Measurements from ENCODE around the gene TMBIM1. TPM values are rescaled to one million over a fixed set of nuclear protein-coding genes. Genes with fewer than 3 reads are reported as not detected.

The TMBIM1 gene
- polyA plus RNA-seq, 3 donors, result 101 to 139 (median 129) TPM

DNA sequence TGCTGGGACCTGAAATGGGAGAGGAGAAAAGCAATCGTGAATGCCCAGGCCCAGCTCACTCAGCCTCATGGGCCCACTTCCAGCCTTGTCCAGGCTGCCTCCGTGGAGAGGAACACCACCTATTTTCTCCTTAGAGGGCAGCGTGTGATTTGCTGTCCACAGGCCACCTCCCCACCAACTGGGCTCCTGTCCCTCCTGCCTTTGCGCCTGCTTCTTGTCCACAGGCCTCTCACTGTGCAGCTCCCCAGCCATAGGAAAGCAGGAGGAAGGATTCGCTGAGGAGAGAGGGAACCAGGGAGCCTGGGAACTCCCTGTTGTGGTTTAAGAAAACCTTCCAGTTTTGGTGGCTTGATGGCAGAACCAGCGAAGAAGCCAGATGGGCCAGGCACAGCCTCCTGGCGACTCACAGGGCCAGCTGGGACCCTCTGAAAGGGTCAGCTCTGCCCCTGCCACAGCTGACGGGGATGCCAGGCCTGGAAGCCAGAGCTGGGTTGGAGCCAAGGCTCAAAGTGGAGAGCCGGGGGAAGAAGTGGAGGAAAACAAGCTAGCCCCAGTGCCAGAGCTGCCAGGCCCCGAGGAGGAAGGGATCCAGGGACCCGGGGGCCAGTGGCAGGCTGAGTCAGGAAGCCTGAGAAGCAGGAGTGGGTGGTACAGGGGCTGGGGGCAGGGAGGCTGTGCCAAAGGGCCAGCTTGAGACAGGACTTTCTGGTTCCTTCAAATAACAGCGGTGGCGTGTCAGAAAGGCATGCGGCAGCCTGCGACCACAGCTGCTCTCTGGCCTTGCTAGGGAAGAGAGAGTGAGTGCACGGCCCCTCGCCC is 9.9 kb downstream of the TMBIM1 start:
- no peaks in the 10 kb centered on the region for H3K9me3 ChIP-seq (replicated peaks in 1 of 2; ENCODE audit: control insufficient read depth in 1 of 2, insufficient read depth in 1 of 2, low read length in 2 of 2)
- Mint-ChIP-seq H3K4me3 (no peak overlapping the region), H3K36me3 (peaks cover 58 to 87% of the 10 kb centered on the region in 2 donors), H3K27ac (peak overlapping the region in 3 of 7 donors; percentile 25 to 43 (median 43)), H3K9me3 (peaks cover 0 to 2% (median 0%) of the 10 kb centered on the region in 7 donors), H3K4me1 (peaks cover 32% of the 10 kb centered on the region), H3K27me3 (ENCODE audit: low read depth in 3 of 3) (peaks cover 0 to 2% (median 1%) of the 10 kb centered on the region in 3 donors)
- no peak overlapping the region for H3K4me3 ChIP-seq (replicated peaks in 1 of 3; ENCODE audit: low read depth in 2 of 3, low read length in 3 of 3)
- peak overlapping the region in 1 of 2 donors; percentile 59 for H3K27ac ChIP-seq (ENCODE audit: low read depth in 1 of 2, low read length in 2 of 2)
- 86% methylated on average over 7 of the region's 17 CpGs for WGBS (ENCODE audit: insufficient coverage)
- H4K20me1 ChIP-seq (ENCODE audit: insufficient read depth, low read length), result peaks cover 93% of the 10 kb centered on the region
- H3K79me2 ChIP-seq (ENCODE audit: insufficient read depth, low read length), result peaks cover 92% of the 10 kb centered on the region
- TF ChIP-seq, protein P1, sequence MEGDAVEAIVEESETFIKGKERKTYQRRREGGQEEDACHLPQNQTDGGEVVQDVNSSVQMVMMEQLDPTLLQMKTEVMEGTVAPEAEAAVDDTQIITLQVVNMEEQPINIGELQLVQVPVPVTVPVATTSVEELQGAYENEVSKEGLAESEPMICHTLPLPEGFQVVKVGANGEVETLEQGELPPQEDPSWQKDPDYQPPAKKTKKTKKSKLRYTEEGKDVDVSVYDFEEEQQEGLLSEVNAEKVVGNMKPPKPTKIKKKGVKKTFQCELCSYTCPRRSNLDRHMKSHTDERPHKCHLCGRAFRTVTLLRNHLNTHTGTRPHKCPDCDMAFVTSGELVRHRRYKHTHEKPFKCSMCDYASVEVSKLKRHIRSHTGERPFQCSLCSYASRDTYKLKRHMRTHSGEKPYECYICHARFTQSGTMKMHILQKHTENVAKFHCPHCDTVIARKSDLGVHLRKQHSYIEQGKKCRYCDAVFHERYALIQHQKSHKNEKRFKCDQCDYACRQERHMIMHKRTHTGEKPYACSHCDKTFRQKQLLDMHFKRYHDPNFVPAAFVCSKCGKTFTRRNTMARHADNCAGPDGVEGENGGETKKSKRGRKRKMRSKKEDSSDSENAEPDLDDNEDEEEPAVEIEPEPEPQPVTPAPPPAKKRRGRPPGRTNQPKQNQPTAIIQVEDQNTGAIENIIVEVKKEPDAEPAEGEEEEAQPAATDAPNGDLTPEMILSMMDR (IDR thresholded peaks at IDR 0.05), result no peak
- no peaks in the 10 kb centered on the region for H3K27me3 ChIP-seq (ENCODE audit: control insufficient read depth in 2 of 2, insufficient read depth in 2 of 2, low read length in 2 of 2)
- H3K36me3 ChIP-seq (replicated peaks in 1 of 2; ENCODE audit: control insufficient read depth in 1 of 2, insufficient read depth in 2 of 2, low read length in 2 of 2), result peaks cover 73 to 85% of the 10 kb centered on the region in 2 donors
- no peak overlapping the region for H3K9ac ChIP-seq (ENCODE audit: insufficient read depth, low read length, poor library complexity, severe bottlenecking)
- DNase-seq, result no peak
- intact Hi-C loops (cut with micrococcal nuclease), result no loop called here
- H2AFZ ChIP-seq (ENCODE audit: insufficient read depth, low read depth, low read length, poor library complexity, severe bottlenecking), result no peak overlapping the region
- no peak overlapping the region for H3K4me2 ChIP-seq (replicated peaks; ENCODE audit: extremely low read depth, low read length, poor library complexity, severe bottlenecking)
- H3K4me1 ChIP-seq (ENCODE audit: control insufficient read depth in 1 of 2, insufficient read depth in 2 of 2, low read length in 2 of 2), result peaks cover 26 to 31% of the 10 kb centered on the region in 2 donors

DNA sequence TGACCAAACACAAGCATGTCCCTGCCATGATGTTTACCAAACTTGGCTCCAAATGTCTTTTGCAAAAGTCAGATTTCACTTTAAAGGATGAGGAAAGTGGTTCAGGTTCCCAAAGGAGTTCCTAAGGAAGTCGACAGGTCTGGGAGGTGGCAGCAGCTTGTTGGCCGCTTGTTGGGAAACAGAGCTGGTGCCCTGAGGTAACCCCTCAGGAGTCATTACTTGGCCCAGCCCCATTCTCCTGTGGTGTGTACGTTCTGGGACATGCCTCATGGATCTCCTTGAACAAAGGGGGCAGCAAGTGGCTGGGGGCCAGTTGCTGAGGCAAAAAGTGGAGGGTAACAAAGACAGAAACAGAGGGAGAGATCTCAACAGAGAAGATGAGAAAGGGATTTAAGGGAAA is 10.9 kb downstream of the TMBIM1 start:
- TF ChIP-seq, protein P1 (IDR thresholded peaks at IDR 0.05), result no peak
- 93% methylated on average over 3 of the region's 3 CpGs for WGBS (ENCODE audit: insufficient coverage)
- Histone ChIP-seq H2AFZ (ENCODE audit: insufficient read depth, low read depth, low read length, poor library complexity, severe bottlenecking) (no peak overlapping the region), H3K27me3 (ENCODE audit: control insufficient read depth in 2 of 2, insufficient read depth in 2 of 2, low read length in 2 of 2) (no peaks in the 10 kb centered on the region), H3K4me3 (replicated peaks in 1 of 3; ENCODE audit: low read depth in 2 of 3, low read length in 3 of 3) (no peak overlapping the region), H3K4me2 (replicated peaks; ENCODE audit: extremely low read depth, low read length, poor library complexity, severe bottlenecking) (no peak overlapping the region), H3K9me3 (replicated peaks in 1 of 2; ENCODE audit: control insufficient read depth in 1 of 2, insufficient read depth in 1 of 2, low read length in 2 of 2) (no peaks in the 10 kb centered on the region), H3K36me3 (replicated peaks in 1 of 2; ENCODE audit: control insufficient read depth in 1 of 2, insufficient read depth in 2 of 2, low read length in 2 of 2) (peaks cover 83 to 94% of the 10 kb centered on the region in 2 donors), H4K20me1 (ENCODE audit: insufficient read depth, low read length) (peaks cover 100% of the 10 kb centered on the region), H3K79me2 (ENCODE audit: insufficient read depth, low read length) (peaks cover 94% of the 10 kb centered on the region), H3K4me1 (ENCODE audit: control insufficient read depth in 1 of 2, insufficient read depth in 2 of 2, low read length in 2 of 2) (peaks cover 17 to 27% of the 10 kb centered on the region in 2 donors), H3K27ac (ENCODE audit: low read depth in 1 of 2, low read length in 2 of 2) (no peak overlapping the region), H3K9ac (ENCODE audit: insufficient read depth, low read length, poor library complexity, severe bottlenecking) (no peak overlapping the region)
- Mint-ChIP-seq H3K4me3 (no peak overlapping the region), H3K9me3 (peaks cover 0 to 1% (median 0%) of the 10 kb centered on the region in 7 donors), H3K36me3 (peaks cover 68 to 97% of the 10 kb centered on the region in 2 donors), H3K27ac (peak overlapping the region in 1 of 7 donors; percentile 15), H3K4me1 (peaks cover 25% of the 10 kb centered on the region), H3K27me3 (ENCODE audit: low read depth in 3 of 3) (peaks cover 0 to 2% (median 1%) of the 10 kb centered on the region in 3 donors)
- no peak for DNase-seq
- intact Hi-C loops (cut with micrococcal nuclease), result no loop called here
